ENCODE results near the gene COG7. TPM values are rescaled to one million over a fixed set of nuclear protein-coding genes. Genes with fewer than 3 reads are reported as not detected.
"Not testable (repeated sequence)": the region's sequence is repeated elsewhere in the genome, so short reads cannot be mapped to it uniquely, and the experiment has no call there.

The COG7 gene
- total RNA-seq, 1 donor from 2014 or later = 25.9 TPM

- Histone ChIP-seq H3K4me3 (no peak overlapping the region), H3K27me3 (no peaks in the 10 kb centered on the region), H3K27ac (no peak overlapping the region), H3K36me3 (peaks cover 85 to 90% of the 10 kb centered on the region in 2 donors), H3K4me1 (no peaks in the 10 kb centered on the region), H3K9me3 (no peaks in the 10 kb centered on the region)
- TF ChIP-seq, protein P1, sequence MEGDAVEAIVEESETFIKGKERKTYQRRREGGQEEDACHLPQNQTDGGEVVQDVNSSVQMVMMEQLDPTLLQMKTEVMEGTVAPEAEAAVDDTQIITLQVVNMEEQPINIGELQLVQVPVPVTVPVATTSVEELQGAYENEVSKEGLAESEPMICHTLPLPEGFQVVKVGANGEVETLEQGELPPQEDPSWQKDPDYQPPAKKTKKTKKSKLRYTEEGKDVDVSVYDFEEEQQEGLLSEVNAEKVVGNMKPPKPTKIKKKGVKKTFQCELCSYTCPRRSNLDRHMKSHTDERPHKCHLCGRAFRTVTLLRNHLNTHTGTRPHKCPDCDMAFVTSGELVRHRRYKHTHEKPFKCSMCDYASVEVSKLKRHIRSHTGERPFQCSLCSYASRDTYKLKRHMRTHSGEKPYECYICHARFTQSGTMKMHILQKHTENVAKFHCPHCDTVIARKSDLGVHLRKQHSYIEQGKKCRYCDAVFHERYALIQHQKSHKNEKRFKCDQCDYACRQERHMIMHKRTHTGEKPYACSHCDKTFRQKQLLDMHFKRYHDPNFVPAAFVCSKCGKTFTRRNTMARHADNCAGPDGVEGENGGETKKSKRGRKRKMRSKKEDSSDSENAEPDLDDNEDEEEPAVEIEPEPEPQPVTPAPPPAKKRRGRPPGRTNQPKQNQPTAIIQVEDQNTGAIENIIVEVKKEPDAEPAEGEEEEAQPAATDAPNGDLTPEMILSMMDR (IDR thresholded peaks at IDR 0.05) = no peak
- DNase-seq (ENCODE audit: low spot score in 2 of 2) = no peak
- intact Hi-C loops (cut with DNase I) = no loop called here
These were observed 38.8 kb upstream of the COG7 start for GRCh38 chr16:23491490-23492391.

DNA sequence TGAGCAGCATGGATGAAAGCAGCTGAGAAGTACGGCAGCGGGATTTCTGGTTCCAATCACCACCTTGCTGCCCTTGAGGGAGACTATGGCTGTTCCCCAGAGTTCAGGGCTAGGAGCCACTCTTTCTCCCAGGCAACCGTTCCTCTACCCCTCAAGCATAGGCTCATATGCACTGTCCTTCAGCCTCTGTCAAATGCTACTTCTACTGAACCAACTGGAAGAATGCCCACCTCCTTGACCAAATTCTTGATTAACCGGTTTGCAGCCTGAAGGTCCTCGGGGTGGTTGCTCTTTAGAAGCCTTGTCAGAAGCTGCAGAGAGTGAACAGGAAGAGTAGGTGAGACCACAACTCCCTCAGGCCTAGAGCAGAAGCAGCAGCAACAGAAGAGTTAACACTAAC is 33.5 kb upstream of the COG7 start:
- TF ChIP-seq, protein P1 (IDR thresholded peaks at IDR 0.05) = no peak
- no peak for DNase-seq (ENCODE audit: low spot score in 2 of 2)
- peaks cover 93 to 97% of the 10 kb centered on the region in 2 donors for H3K36me3 ChIP-seq

GRCh38 chr16:23485841-23486240 is 32.9 kb upstream of the COG7 start:
- DNase-seq (ENCODE audit: low spot score in 2 of 2) = no peak

More for the DNA sequence above, 33.5 kb upstream of the COG7 start:
- Histone ChIP-seq H3K9me3 (no peaks in the 10 kb centered on the region), H3K27ac (no peak overlapping the region), H3K27me3 (no peaks in the 10 kb centered on the region), H3K4me3 (no peak overlapping the region), H3K4me1 (no peaks in the 10 kb centered on the region)
- intact Hi-C loops (cut with DNase I) = no loop called here

GRCh38 chr16:23485257-23485614 is 32.2 kb upstream of the COG7 start:
- Histone ChIP-seq H3K4me1 (no peaks in the 10 kb centered on the region), H3K27ac (no peak overlapping the region), H3K9me3 (no peaks in the 10 kb centered on the region), H3K27me3 (no peaks in the 10 kb centered on the region), H3K36me3 (peaks cover 91 to 98% of the 10 kb centered on the region in 2 donors), H3K4me3 (no peak overlapping the region)
- DNase-seq (ENCODE audit: low spot score in 2 of 2) = no peak
- intact Hi-C loops (cut with DNase I) = no loop called here
- TF ChIP-seq, protein P1 (IDR thresholded peaks at IDR 0.05) = no peak

More at GRCh38 chr16:23485841-23486240, 32.9 kb upstream of the COG7 start:
- TF ChIP-seq, protein P1 (IDR thresholded peaks at IDR 0.05) = no peak
- H3K4me3 ChIP-seq = no peak overlapping the region
- intact Hi-C loops (cut with DNase I) = no loop called here
- H3K4me1 ChIP-seq = no peaks in the 10 kb centered on the region
- H3K36me3 ChIP-seq = peaks cover 91 to 98% of the 10 kb centered on the region in 2 donors
- no peaks in the 10 kb centered on the region for H3K27me3 ChIP-seq
- no peak overlapping the region for H3K27ac ChIP-seq
- H3K9me3 ChIP-seq = no peaks in the 10 kb centered on the region

DNA sequence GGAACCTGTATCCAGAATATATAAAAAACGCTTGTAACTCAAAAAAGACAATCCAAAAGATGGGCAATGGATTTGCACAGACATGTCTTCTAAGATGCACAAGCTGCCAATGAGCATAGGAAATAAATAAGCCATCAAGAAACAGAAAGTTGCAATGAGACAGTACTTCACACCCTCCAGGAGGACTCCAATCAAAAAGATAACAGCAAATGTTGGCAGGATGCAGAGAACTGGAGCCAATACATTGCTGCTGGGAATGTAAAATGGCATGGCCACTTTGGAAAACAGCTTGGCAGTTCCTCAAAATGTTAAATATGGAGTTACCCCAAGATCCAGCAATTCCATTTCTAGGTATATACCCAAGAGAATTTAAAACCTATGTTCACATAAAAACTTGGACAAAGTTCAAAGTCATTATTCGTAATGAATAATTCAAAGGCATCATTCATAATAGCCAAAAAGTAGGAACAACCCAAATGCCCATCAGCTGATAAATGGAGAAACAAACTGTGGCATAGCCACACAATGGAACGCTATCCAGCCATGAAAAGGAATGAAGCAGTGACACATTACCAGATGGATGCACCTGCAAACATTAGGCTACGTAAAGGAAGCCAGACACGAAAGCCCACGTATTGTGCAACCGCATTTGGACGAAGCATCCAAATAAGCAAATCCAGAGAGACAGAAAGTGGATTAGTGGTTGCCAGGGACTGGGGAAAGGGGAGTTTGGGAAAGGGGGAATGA is 31.7 kb upstream of the COG7 start:
- no peak for DNase-seq (ENCODE audit: low spot score in 2 of 2)
- Histone ChIP-seq H3K4me3 (no peak overlapping the region), H3K4me1 (no peaks in the 10 kb centered on the region), H3K27ac (no peak overlapping the region), H3K27me3 (no peaks in the 10 kb centered on the region), H3K36me3 (peaks cover 91 to 98% of the 10 kb centered on the region in 2 donors), H3K9me3 (no peaks in the 10 kb centered on the region)
- intact Hi-C loops (cut with DNase I) = no loop called here
- TF ChIP-seq, protein P1 (IDR thresholded peaks at IDR 0.05) = no peak

DNA sequence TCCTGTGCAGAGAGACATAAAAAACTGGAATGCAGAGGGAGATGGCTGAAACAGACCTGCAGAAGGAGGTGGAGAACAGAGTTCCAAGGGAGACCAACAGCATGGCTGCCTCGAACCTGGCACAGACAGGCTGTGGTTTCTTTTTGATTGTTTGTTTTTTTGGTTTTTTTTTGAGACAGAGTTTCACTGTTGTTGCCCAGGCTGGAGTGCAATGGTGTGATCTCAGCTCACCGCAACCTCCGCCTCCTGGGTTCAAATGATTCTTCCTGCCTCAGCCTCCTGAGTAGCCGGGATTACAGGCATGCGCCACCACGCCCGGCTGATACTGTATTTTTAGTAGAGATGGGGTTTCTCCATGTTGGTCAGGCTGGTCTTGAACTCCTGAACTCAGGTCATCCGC is 30.5 kb upstream of the COG7 start:
- H3K9me3 ChIP-seq; H3K27me3 ChIP-seq; DNase-seq (ENCODE audit: low spot score in 2 of 2); H3K4me3 ChIP-seq; H3K27ac ChIP-seq; H3K4me1 ChIP-seq; intact Hi-C loops (cut with DNase I): not testable (repeated sequence)
- H3K36me3 ChIP-seq = peaks cover 92 to 98% of the 10 kb centered on the region in 2 donors

Data from ascending aorta (tissue), 2 donors.